ENCODE measurements around the gene FCRLA.

GRCh38 chr1:161720422-161720821 lies 13.4 kb downstream of the FCRLA start:
- TF ChIP-seq CTCF (IDR thresholded peaks at IDR 0.05) (no peak), POLR2A (IDR thresholded peaks at IDR 0.05) (no peak), POLR2AphosphoS5 (IDR thresholded peaks at IDR 0.05) (no peak), EP300 (IDR thresholded peaks at IDR 0.05) (no peak)

Data from gastroesophageal sphincter (tissue), 3 donors.